ENCODE results near the gene JPT1.

DNA sequence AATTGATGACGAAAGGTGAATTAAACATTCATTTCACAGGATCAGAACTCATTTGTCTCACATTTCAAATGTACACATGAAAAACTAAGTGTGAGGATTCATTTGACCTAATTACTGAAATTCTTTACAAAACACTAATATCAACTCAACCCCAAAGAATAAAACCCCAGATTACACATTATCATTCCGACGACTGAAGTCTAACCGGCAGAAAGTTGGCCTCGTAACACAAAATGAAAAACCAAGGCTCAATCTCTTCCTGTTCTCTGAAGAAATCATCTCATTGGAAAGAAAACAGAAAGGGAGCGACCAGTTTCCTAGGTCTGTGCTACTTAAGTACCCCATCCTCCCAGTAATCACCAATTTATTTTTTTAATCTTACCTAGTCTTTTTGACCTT lies 1.8 kb downstream of the JPT1 start:
- TF ChIP-seq, protein P1, sequence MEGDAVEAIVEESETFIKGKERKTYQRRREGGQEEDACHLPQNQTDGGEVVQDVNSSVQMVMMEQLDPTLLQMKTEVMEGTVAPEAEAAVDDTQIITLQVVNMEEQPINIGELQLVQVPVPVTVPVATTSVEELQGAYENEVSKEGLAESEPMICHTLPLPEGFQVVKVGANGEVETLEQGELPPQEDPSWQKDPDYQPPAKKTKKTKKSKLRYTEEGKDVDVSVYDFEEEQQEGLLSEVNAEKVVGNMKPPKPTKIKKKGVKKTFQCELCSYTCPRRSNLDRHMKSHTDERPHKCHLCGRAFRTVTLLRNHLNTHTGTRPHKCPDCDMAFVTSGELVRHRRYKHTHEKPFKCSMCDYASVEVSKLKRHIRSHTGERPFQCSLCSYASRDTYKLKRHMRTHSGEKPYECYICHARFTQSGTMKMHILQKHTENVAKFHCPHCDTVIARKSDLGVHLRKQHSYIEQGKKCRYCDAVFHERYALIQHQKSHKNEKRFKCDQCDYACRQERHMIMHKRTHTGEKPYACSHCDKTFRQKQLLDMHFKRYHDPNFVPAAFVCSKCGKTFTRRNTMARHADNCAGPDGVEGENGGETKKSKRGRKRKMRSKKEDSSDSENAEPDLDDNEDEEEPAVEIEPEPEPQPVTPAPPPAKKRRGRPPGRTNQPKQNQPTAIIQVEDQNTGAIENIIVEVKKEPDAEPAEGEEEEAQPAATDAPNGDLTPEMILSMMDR (IDR thresholded peaks at IDR 0.05; ENCODE audit: insufficient read depth, low read depth, low read length), result no peak
- no peak for TF ChIP-seq EZH2 (IDR thresholded peaks at IDR 0.05; ENCODE audit: insufficient read depth, low read length)
